ENCODE data around the gene CASP6. TPM values are rescaled to one million over a fixed set of nuclear protein-coding genes. Genes with fewer than 3 reads are reported as not detected.

Gene CASP6
- polyA plus RNA-seq, 3 donors, result 4.7 to 24.4 (median 23.3) TPM

DNA sequence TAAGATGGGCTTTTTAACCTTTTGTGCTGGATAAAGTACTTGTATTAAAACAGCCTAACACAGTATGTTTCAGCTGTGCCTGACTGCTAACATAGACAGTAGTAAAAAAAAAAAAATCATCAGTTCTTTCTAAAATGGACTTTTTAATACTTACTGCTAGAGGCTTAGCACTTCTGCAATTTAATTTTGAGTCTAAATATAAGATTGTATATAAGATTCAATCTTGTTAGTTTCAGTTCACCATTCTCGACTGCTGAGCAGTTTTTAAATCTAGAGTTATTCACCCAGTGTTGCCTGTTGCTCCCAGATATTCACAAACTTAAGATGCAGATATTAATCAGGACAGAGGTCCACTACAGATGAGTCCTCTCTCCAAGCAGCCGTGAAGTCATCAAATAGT lies 19.9 kb upstream of the CASP6 start:
- peaks cover 0 to 3% (median 0%) of the 10 kb centered on the region in 7 donors for H3K9me3 Mint-ChIP-seq
- peaks cover 10% of the 10 kb centered on the region for H3K4me1 Mint-ChIP-seq
- no peak overlapping the region for H3K4me3 Mint-ChIP-seq
- H3K36me3 ChIP-seq (replicated peaks in 1 of 2; ENCODE audit: control insufficient read depth in 1 of 2, insufficient read depth in 2 of 2, low read length in 2 of 2), result no peaks in the 10 kb centered on the region
- peaks cover 0 to 1% (median 0%) of the 10 kb centered on the region in 3 donors for H3K27me3 Mint-ChIP-seq (ENCODE audit: low read depth in 3 of 3)
- no peak overlapping the region for H3K9ac ChIP-seq (ENCODE audit: insufficient read depth, low read length, poor library complexity, severe bottlenecking)
- H3K36me3 Mint-ChIP-seq, result peaks cover 1 to 4% of the 10 kb centered on the region in 2 donors
- H3K4me2 ChIP-seq (replicated peaks; ENCODE audit: extremely low read depth, low read length, poor library complexity, severe bottlenecking), result no peak overlapping the region
- H3K9me3 ChIP-seq (replicated peaks in 1 of 2; ENCODE audit: control insufficient read depth in 1 of 2, insufficient read depth in 1 of 2, low read length in 2 of 2), result no peaks in the 10 kb centered on the region
- TF ChIP-seq, protein P1, sequence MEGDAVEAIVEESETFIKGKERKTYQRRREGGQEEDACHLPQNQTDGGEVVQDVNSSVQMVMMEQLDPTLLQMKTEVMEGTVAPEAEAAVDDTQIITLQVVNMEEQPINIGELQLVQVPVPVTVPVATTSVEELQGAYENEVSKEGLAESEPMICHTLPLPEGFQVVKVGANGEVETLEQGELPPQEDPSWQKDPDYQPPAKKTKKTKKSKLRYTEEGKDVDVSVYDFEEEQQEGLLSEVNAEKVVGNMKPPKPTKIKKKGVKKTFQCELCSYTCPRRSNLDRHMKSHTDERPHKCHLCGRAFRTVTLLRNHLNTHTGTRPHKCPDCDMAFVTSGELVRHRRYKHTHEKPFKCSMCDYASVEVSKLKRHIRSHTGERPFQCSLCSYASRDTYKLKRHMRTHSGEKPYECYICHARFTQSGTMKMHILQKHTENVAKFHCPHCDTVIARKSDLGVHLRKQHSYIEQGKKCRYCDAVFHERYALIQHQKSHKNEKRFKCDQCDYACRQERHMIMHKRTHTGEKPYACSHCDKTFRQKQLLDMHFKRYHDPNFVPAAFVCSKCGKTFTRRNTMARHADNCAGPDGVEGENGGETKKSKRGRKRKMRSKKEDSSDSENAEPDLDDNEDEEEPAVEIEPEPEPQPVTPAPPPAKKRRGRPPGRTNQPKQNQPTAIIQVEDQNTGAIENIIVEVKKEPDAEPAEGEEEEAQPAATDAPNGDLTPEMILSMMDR (IDR thresholded peaks at IDR 0.05), result no peak
- peaks cover 0 to 4% of the 10 kb centered on the region in 2 donors for H3K4me1 ChIP-seq (ENCODE audit: control insufficient read depth in 1 of 2, insufficient read depth in 2 of 2, low read length in 2 of 2)
- H3K4me3 ChIP-seq (replicated peaks in 1 of 3; ENCODE audit: low read depth in 2 of 3, low read length in 3 of 3), result no peak overlapping the region
- no peak overlapping the region for H2AFZ ChIP-seq (ENCODE audit: insufficient read depth, low read depth, low read length, poor library complexity, severe bottlenecking)
- H4K20me1 ChIP-seq (ENCODE audit: insufficient read depth, low read length), result no peaks in the 10 kb centered on the region
- no peaks in the 10 kb centered on the region for H3K79me2 ChIP-seq (ENCODE audit: insufficient read depth, low read length)
- H3K27ac ChIP-seq (ENCODE audit: low read depth in 1 of 2, low read length in 2 of 2), result no peak overlapping the region
- no peak overlapping the region for H3K27ac Mint-ChIP-seq
- H3K27me3 ChIP-seq (ENCODE audit: control insufficient read depth in 2 of 2, insufficient read depth in 2 of 2, low read length in 2 of 2), result no peaks in the 10 kb centered on the region
- no CpG with 5 or more reads among the region's 2 CpGs for WGBS (ENCODE audit: insufficient coverage)
- intact Hi-C loops (cut with micrococcal nuclease), result no loop called here
- DNase-seq, result no peak

DNA sequence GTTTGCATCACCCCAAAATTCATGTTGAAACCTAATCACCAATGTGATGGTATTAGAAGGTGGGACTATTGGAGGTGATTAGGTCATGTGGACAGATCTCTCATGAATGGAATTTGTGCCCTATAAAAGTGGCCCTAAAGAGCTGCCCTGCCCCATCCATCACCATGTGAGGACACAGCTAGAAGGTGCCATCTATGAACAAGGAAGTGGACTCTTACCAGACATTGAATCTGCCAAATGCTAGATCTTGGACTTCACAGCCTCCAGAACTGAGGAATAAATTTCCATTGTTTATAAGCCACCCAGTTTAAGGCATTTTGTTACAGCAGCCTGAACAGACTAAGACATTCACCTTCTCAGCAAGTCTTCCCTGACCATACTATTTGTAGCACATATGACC lies 19.1 kb upstream of the CASP6 start:
- DNase-seq, result no peak
- no peak overlapping the region for H3K9ac ChIP-seq (ENCODE audit: insufficient read depth, low read length, poor library complexity, severe bottlenecking)
- peak overlapping the region in 1 of 7 donors; percentile 9 for H3K27ac Mint-ChIP-seq
- H2AFZ ChIP-seq (ENCODE audit: insufficient read depth, low read depth, low read length, poor library complexity, severe bottlenecking), result no peak overlapping the region
- TF ChIP-seq, protein P1 (IDR thresholded peaks at IDR 0.05), result no peak
- H3K4me2 ChIP-seq (replicated peaks; ENCODE audit: extremely low read depth, low read length, poor library complexity, severe bottlenecking), result no peak overlapping the region
- H3K27me3 ChIP-seq (ENCODE audit: control insufficient read depth in 2 of 2, insufficient read depth in 2 of 2, low read length in 2 of 2), result no peaks in the 10 kb centered on the region
- no peaks in the 10 kb centered on the region for H3K79me2 ChIP-seq (ENCODE audit: insufficient read depth, low read length)
- peaks cover 3 to 4% of the 10 kb centered on the region in 2 donors for H3K36me3 Mint-ChIP-seq
- H3K4me3 Mint-ChIP-seq, result no peak overlapping the region
- intact Hi-C loops (cut with micrococcal nuclease), result no loop called here
- H3K4me1 ChIP-seq (ENCODE audit: control insufficient read depth in 1 of 2, insufficient read depth in 2 of 2, low read length in 2 of 2), result peaks cover 0 to 4% of the 10 kb centered on the region in 2 donors
- no peaks in the 10 kb centered on the region for H4K20me1 ChIP-seq (ENCODE audit: insufficient read depth, low read length)
- no peaks in the 10 kb centered on the region for H3K36me3 ChIP-seq (replicated peaks in 1 of 2; ENCODE audit: control insufficient read depth in 1 of 2, insufficient read depth in 2 of 2, low read length in 2 of 2)
- peaks cover 9% of the 10 kb centered on the region for H3K4me1 Mint-ChIP-seq
- H3K4me3 ChIP-seq (replicated peaks in 1 of 3; ENCODE audit: low read depth in 2 of 3, low read length in 3 of 3), result no peak overlapping the region
- peaks cover 0 to 3% (median 0%) of the 10 kb centered on the region in 7 donors for H3K9me3 Mint-ChIP-seq
- H3K27ac ChIP-seq (ENCODE audit: low read depth in 1 of 2, low read length in 2 of 2), result no peak overlapping the region
- H3K27me3 Mint-ChIP-seq (ENCODE audit: low read depth in 3 of 3), result peaks cover 0 to 1% (median 0%) of the 10 kb centered on the region in 3 donors
- no peaks in the 10 kb centered on the region for H3K9me3 ChIP-seq (replicated peaks in 1 of 2; ENCODE audit: control insufficient read depth in 1 of 2, insufficient read depth in 1 of 2, low read length in 2 of 2)
